ENCODE data around the gene MYO18B.

Gene MYO18B

GRCh38 chr22:25747245-25747944, 5.4 kb downstream of the MYO18B start:
- Histone ChIP-seq H3K36me3 (replicated peaks; ENCODE audit: low read depth, low read length) (peaks cover 45% of the 10 kb centered on the region), H3K9me3 (ENCODE audit: insufficient read depth, low read length) (no peaks in the 10 kb centered on the region), H3K9ac (ENCODE audit: low read length) (peak overlapping the region; percentile 44; the same call in 1 of the 2 replicates), H3K4me3 (ENCODE audit: low read length) (peak overlapping the region; percentile 35), H3K79me2 (ENCODE audit: low read length) (peaks cover 98% of the 10 kb centered on the region), H4K20me1 (ENCODE audit: insufficient read depth, low read length) (peaks cover 22% of the 10 kb centered on the region), H3K4me2 (ENCODE audit: low read length) (peak overlapping the region; percentile 91), H3K27me3 (ENCODE audit: low read depth, low read length) (no peaks in the 10 kb centered on the region), H3K4me1 (ENCODE audit: low read length) (peaks cover 79% of the 10 kb centered on the region), H3K27ac (ENCODE audit: low read length) (peak overlapping the region; percentile 90), H2AFZ (ENCODE audit: low read depth, low read length) (no peak overlapping the region)
- TF ChIP-seq EZH2phosphoT487 (IDR thresholded peaks at IDR 0.05; ENCODE audit: low read depth): no peak
- TF ChIP-seq, protein P1, sequence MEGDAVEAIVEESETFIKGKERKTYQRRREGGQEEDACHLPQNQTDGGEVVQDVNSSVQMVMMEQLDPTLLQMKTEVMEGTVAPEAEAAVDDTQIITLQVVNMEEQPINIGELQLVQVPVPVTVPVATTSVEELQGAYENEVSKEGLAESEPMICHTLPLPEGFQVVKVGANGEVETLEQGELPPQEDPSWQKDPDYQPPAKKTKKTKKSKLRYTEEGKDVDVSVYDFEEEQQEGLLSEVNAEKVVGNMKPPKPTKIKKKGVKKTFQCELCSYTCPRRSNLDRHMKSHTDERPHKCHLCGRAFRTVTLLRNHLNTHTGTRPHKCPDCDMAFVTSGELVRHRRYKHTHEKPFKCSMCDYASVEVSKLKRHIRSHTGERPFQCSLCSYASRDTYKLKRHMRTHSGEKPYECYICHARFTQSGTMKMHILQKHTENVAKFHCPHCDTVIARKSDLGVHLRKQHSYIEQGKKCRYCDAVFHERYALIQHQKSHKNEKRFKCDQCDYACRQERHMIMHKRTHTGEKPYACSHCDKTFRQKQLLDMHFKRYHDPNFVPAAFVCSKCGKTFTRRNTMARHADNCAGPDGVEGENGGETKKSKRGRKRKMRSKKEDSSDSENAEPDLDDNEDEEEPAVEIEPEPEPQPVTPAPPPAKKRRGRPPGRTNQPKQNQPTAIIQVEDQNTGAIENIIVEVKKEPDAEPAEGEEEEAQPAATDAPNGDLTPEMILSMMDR (IDR thresholded peaks at IDR 0.05; ENCODE audit: low read depth, low read length): no peak

DNA sequence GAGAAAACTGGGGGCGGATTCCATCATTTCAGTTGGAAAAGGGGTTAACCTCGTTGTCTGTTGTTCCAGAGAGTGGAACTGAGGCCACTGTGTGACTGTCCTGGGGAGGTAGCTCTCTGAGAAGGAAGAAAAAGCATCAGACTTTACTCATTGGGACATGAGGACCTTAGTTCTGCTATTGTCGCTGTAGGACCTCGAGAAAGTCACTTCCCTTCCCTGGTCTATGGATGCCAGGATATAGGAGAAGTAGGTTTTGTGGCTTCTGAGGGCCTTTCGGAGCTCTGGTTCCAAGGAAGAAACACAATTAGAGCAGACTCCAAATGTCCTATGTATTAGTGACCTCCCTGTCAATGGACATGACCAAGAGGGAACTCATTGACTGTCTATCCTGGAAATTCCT, 6.2 kb downstream of the MYO18B start:
- Histone ChIP-seq H3K4me2 (ENCODE audit: low read length) (peak overlapping the region; percentile 91), H3K36me3 (replicated peaks; ENCODE audit: low read depth, low read length) (peaks cover 45% of the 10 kb centered on the region)

GRCh38 chr22:25748704-25749103, 6.7 kb downstream of the MYO18B start:
- H3K4me2 ChIP-seq (ENCODE audit: low read length): peak overlapping the region; percentile 91
- no peaks in the 10 kb centered on the region for H3K9me3 ChIP-seq (ENCODE audit: insufficient read depth, low read length)
- TF ChIP-seq, protein P1 (IDR thresholded peaks at IDR 0.05; ENCODE audit: low read depth, low read length): no peak
- TF ChIP-seq EZH2phosphoT487 (IDR thresholded peaks at IDR 0.05; ENCODE audit: low read depth): no peak
- H2AFZ ChIP-seq (ENCODE audit: low read depth, low read length): no peak overlapping the region
- H3K79me2 ChIP-seq (ENCODE audit: low read length): peaks cover 98% of the 10 kb centered on the region
- H3K27me3 ChIP-seq (ENCODE audit: low read depth, low read length): no peaks in the 10 kb centered on the region
- H3K36me3 ChIP-seq (replicated peaks; ENCODE audit: low read depth, low read length): peaks cover 46% of the 10 kb centered on the region
- peak overlapping the region; percentile 90 for H3K27ac ChIP-seq (ENCODE audit: low read length)
- peak overlapping the region; percentile 68; the same call in 1 of the 2 replicates for H3K4me3 ChIP-seq (ENCODE audit: low read length)
- peaks cover 27% of the 10 kb centered on the region for H4K20me1 ChIP-seq (ENCODE audit: insufficient read depth, low read length)
- peak overlapping the region; percentile 73 for H3K9ac ChIP-seq (ENCODE audit: low read length)
- peaks cover 72% of the 10 kb centered on the region for H3K4me1 ChIP-seq (ENCODE audit: low read length)

More for the DNA sequence above, 6.2 kb downstream of the MYO18B start:
- Histone ChIP-seq H3K79me2 (ENCODE audit: low read length) (peaks cover 98% of the 10 kb centered on the region), H4K20me1 (ENCODE audit: insufficient read depth, low read length) (peaks cover 22% of the 10 kb centered on the region), H3K27ac (ENCODE audit: low read length) (peak overlapping the region; percentile 90), H3K9ac (ENCODE audit: low read length) (peak overlapping the region; percentile 0; the same call in 1 of the 2 replicates), H3K4me3 (ENCODE audit: low read length) (0 out of 2 replicates have a peak overlapping the region, but pooled peaks have one; percentile 8), H3K27me3 (ENCODE audit: low read depth, low read length) (no peaks in the 10 kb centered on the region), H2AFZ (ENCODE audit: low read depth, low read length) (no peak overlapping the region), H3K4me1 (ENCODE audit: low read length) (peaks cover 78% of the 10 kb centered on the region), H3K9me3 (ENCODE audit: insufficient read depth, low read length) (no peaks in the 10 kb centered on the region)
- TF ChIP-seq, protein P1 (IDR thresholded peaks at IDR 0.05; ENCODE audit: low read depth, low read length): no peak
- no peak for TF ChIP-seq EZH2phosphoT487 (IDR thresholded peaks at IDR 0.05; ENCODE audit: low read depth)

- Histone ChIP-seq H3K27ac (ENCODE audit: low read length) (peak overlapping the region; percentile 90), H4K20me1 (ENCODE audit: insufficient read depth, low read length) (peaks cover 36% of the 10 kb centered on the region), H3K4me1 (ENCODE audit: low read length) (peaks cover 67% of the 10 kb centered on the region), H3K27me3 (ENCODE audit: low read depth, low read length) (no peaks in the 10 kb centered on the region), H3K79me2 (ENCODE audit: low read length) (peaks cover 98% of the 10 kb centered on the region), H3K9ac (ENCODE audit: low read length) (peak overlapping the region; percentile 73), H3K36me3 (replicated peaks; ENCODE audit: low read depth, low read length) (peaks cover 49% of the 10 kb centered on the region), H2AFZ (ENCODE audit: low read depth, low read length) (no peak overlapping the region), H3K4me3 (ENCODE audit: low read length) (peak overlapping the region; percentile 68), H3K9me3 (ENCODE audit: insufficient read depth, low read length) (no peaks in the 10 kb centered on the region), H3K4me2 (ENCODE audit: low read length) (peak overlapping the region; percentile 91)
- TF ChIP-seq, protein P1 (IDR thresholded peaks at IDR 0.05; ENCODE audit: low read depth, low read length): no peak; the same call in 1 of the 2 replicates
- no peak for TF ChIP-seq EZH2phosphoT487 (IDR thresholded peaks at IDR 0.05; ENCODE audit: low read depth)
Observed at GRCh38 chr22:25749420-25750169, 7.6 kb downstream of the MYO18B start.
